Uterus (tissue), 2 donors: ENCODE results near the gene JCHAIN.

Experiments
- CTCF ChIP-seq, 4 experiments: fragments of 200-600 bp in 2 of 4; fragments of 450-650 bp in 2 of 4; sonication (generic) in 2 of 4; IDR thresholded peaks; one replicate each; pipeline ENCODE4 v1.5.1; 2016 to 2019; ENCODE audit warnings: antibody characterized with exemption in 4 of 4, mild to moderate bottlenecking in 2 of 4, moderate library complexity in 1 of 4
- POLR2A ChIP-seq, 2 donors: fragments of 450-650 bp; IDR thresholded peaks; one replicate each; pipeline ENCODE4 v1.6.1; 2016; ENCODE audit warnings: antibody characterized with exemption in 2 of 2, mild to moderate bottlenecking in 1 of 2, moderate library complexity in 1 of 2

GRCh38 chr4:70704931-70705182, 38.5 kb upstream of the JCHAIN start:
- TF ChIP-seq CTCF (IDR thresholded peaks at IDR 0.05) (no peak), POLR2A (IDR thresholded peaks at IDR 0.05) (no peak)
